Activated T-cell treated with anti-CD3 and anti-CD28 coated beads for 48 hours (primary cell): Measurements from ENCODE around the gene ADCY10.
A peak's percentile ranks its signal among the peaks of the same experiment; 100 is the strongest.
"Not testable (repeated sequence)": the region's sequence is repeated elsewhere in the genome, so short reads cannot be mapped to it uniquely, and the experiment has no call there.

Experiments used
- DNase-seq: peaks from one replicate; pipeline ENCODE4 v3.0.0-alpha.2; 2020; ENCODE audit warnings: low read depth

The ADCY10 gene

GRCh38 chr1:167806235-167806634 is 107.7 kb downstream of the ADCY10 start:
- not testable (repeated sequence) for DNase-seq

- DNase-seq, result no peak
These were observed 108.8 kb downstream of the ADCY10 start for GRCh38 chr1:167805041-167805556.

- DNase-seq, result peak; percentile 87
These were observed 110.4 kb downstream of the ADCY10 start for GRCh38 chr1:167803358-167804207.

- no peak for DNase-seq
These were observed 111.7 kb downstream of the ADCY10 start for GRCh38 chr1:167802235-167802634.

DNA sequence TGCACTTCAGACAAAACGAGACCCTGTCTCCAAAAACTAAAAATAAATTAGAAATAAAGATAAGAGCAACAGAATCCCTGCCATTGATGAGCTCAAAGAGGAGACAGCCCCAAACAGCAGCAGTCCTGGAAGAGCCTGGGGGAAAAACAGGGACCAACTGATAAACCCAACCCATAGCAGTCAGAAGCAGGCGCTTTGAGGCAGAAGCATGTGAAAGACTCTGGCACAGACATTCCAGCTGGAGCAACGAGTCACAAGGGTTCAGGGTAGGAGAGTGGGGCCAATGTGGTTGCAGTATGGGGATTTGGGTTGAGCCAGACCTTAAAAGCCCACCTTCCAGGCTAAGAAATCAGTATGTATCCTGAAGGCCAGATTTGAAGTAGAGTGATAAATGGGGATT is 113.7 kb downstream of the ADCY10 start:
- DNase-seq, result no peak

GRCh38 chr1:167799747-167800146 is 114.2 kb downstream of the ADCY10 start:
- DNase-seq, result no peak

- DNase-seq, result no peak
These were observed 115.0 kb downstream of the ADCY10 start for GRCh38 chr1:167798952-167799351.

- peak; percentile 21 for DNase-seq
These were observed 116.9 kb downstream of the ADCY10 start for GRCh38 chr1:167797015-167797414.

DNA sequence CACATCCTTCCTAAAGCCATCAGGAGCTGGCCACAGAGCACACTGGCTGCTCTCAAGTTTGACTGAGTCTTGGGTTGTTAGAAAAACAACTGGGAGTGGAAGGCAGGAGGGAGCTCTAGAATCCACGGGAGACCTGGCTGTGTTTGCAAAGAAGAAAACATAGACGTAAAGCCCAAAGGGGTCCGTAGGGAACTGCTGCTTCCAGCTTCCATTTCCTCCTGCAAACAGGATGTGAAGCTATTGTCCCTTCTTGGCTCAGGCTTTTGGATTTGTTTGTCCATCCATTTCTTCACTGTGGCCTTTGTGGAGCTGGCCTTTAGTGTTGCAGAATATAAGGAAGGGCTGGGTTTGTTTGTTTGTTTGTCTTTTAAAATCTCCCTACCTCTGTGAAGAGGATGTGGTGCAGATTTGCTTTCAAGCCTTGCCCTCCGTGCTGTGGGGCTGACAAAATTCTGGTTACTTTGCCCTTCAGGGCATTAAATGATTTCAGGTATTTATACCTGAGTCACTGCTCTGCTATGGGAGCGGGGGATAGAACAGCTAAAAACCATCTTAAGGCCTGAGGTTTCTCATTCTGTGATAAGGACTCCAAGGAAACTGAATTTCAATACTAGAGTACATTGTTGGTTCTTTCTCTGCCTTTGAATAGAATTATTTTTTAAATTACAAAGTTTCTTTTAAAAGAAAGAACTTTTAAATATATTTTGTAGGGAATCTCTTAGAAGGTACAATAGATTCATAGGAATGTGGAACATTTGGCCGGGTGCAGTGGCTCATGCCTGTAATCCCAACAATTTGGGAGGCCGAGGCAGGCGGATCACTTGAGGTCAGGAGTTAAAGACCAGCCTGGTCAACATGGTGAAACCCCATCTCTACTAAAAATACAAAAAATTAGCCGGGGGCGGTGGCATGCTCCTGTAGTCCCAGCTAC is 117.9 kb downstream of the ADCY10 start:
- no peak for DNase-seq

DNA sequence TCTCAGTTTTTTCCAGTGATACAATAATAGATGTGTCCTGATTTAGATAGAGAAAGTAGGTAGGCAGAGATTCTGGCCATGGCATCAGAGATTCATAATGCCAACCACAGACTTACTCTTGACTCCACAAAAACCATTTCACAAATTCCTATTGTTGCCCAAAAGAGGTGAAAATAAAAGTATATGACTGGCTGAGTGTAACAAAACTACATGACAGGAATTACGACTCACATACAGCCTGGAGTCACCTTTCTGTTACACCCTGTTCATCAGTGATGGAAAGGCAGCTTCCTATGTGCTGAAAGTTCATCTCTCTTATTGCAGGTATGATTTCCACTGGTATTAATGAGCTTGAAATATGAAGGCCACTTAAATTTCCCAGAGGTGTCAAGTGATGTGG is 119.9 kb downstream of the ADCY10 start:
- DNase-seq, result no peak

GRCh38 chr1:167792188-167792565 is 121.8 kb downstream of the ADCY10 start:
- DNase-seq, result no peak

DNA sequence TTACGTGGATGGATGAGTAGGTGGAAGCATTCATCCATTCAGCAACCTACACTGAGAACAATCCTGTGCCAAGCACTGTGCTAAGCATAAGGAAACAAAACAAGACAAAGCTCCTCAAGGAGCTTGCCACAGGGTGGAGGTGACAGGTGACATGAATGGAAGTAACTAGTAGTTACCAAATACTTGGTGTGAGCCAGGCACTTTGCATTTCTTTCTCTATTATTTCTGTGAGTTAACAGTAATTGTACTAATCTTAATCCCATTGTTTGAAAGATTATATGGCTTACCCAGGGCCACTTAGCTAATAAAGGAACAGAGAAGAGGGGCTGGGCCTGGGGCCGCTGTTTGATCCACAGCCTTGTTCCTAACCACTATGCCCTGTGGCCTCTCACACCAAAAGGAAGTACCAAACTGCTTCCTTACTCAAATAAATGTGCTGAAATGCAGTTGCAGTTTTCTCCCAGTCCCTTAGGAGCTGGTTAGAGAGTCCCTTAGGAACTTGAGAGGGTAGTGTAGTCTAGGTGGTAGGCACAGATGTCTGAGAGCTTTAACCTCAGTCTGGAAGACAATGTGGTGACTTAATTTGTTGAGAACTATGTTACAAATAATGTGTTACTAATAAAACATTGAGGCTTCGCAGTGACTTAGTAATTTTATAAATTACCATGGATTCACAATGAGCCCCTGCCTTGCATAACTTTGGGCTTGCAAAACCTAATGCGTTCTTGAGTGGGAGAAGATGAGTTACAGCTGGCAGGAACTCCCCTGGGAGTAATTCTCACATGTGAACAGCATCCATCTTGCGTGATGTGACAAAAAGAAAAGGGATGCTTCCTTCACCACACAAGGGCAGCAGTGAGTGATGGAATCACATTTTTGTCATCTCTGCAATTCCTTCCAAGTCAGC is 122.4 kb downstream of the ADCY10 start:
- DNase-seq, result no peak

DNA sequence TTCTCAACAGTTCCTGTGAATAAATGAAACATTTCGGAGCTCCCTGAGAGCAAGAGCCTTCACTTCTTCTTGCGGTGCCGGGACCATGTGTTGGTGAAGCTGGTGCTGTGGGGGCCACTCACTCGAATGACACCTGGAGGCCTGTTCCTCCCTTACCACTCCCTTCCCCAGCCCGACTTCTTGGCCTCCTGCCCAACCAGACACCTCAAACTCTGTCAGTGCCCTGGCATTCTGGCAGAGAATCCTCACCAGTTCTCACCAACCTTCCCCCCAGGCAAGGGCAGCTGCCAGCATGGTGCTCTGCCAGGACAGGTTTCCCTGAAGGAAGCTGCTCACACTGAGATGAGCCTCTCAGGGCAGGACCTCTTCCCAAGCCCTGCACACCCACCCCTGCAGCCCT is 123.8 kb downstream of the ADCY10 start:
- DNase-seq, result no peak

GRCh38 chr1:167789501-167789900 is 124.4 kb downstream of the ADCY10 start:
- no peak for DNase-seq

- DNase-seq, result no peak
These were observed 127.4 kb downstream of the ADCY10 start for GRCh38 chr1:167786502-167786901.

GRCh38 chr1:167784876-167785550 is 128.9 kb downstream of the ADCY10 start:
- no peak for DNase-seq

DNA sequence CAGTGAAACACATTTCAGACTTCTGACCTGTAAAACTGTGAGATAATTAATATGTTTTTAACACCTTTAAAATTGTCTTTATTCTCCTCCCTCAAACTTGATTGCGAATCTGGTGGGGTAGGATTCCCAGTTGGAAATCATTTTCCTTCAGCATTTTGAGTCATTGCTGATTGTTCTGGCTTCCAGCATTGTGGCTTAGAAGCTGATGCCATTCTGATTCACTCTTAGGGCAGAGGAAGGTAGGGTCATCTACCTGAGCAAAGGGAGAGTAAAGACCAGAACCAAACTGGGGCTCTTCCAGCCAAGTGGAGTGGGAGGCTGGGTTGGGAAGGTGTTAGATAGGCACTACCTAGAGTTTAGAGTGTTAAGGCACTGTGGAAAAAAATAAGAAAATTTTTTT is 131.0 kb downstream of the ADCY10 start:
- no peak for DNase-seq

DNA sequence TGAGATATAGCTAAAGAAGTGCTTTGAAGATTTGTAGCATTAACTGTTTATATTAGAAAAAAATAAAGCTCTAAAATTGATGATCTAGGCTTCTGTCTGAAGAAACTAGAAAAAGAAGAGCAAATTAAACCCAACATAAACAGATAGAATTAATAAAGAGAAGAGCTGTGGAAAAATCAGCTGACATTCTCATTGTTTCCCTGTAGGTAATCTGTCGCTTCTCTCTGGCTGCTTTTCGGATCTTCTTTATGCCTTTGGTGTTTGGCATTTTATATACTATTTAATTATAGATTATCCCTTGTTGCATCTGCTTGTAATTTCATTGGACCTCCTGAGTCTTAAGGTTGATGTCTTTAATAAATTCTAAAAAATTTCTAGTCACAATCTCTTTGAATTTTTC is 132.4 kb downstream of the ADCY10 start:
- DNase-seq, result no peak

- DNase-seq, result no peak
These were observed 136.7 kb downstream of the ADCY10 start for GRCh38 chr1:167777269-167777650.

GRCh38 chr1:167776616-167777268 is 137.2 kb downstream of the ADCY10 start:
- DNase-seq, result no peak

DNA sequence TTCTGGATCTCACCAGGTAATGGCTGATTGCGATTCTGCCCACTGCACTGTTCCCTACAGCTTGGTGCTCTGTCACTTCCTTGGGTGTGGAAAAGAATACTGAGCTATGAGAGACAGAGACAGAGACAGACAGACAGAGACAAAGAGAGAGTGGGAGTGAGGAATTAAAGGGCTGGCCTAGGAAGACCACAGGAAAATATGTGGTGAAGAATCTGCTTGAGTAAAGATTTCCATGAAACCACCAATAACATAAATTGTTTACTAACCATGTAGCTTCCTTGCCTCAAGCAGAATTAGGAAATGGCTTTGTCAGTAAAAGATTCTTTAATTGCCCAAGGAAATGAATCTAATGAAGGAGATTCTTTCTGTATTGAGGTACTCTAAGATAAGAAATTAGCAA is 137.8 kb downstream of the ADCY10 start:
- no peak for DNase-seq
